Stimulated activated CD8-positive, alpha-beta memory T cell treated with anti-CD3 and anti-CD28 coated beads, Interleukin-7, amount 100 ng/mL, for 24 hours (primary cell): Measurements from ENCODE around the gene MAMDC2.

ENCODE experiments used
- DNase-seq: peaks from one replicate; pipeline ENCODE4 v3.0.0-alpha.2; 2020; ENCODE audit warnings: low read depth

Gene MAMDC2

GRCh38 chr9:70135176-70135575 is 91.5 kb downstream of the MAMDC2 start:
- no peak for DNase-seq

DNA sequence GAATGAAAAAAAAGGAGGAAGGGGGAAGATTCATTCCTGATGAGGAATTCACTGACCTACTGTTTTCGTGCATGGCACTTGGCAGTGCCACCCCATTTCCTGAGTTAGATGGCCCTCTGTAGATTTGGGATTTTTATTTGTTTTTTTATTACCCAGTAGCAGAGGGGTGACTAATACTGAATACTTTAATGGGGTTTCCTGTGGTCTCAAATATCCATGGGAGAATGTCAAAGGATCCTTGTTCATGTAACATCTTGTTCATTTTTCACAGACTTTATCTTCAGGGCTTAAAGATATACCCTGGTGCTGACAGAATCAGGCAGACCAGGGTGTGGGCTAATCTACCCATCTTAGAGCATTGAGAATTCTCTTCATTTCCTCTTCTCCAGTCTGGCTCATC is 93.0 kb downstream of the MAMDC2 start:
- DNase-seq, result no peak

DNA sequence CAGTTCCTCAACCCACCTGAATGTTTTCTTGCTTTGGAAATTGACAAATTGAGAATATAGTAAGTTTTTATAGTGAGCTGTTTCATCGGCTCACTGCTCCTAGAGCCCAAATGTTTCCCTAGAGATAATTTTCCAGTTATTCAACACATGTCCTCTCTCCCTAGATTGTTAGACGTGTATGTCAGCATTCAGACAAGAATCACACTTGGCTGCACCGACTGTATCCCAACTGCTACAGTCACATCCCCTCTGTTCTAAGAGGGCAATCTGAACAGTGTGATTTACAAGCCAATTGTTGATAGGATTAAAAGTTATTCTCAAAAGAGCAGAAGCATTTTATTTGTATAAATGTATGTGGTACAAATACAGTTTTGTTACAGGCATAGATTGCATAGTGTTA is 93.9 kb downstream of the MAMDC2 start:
- DNase-seq, result no peak

DNA sequence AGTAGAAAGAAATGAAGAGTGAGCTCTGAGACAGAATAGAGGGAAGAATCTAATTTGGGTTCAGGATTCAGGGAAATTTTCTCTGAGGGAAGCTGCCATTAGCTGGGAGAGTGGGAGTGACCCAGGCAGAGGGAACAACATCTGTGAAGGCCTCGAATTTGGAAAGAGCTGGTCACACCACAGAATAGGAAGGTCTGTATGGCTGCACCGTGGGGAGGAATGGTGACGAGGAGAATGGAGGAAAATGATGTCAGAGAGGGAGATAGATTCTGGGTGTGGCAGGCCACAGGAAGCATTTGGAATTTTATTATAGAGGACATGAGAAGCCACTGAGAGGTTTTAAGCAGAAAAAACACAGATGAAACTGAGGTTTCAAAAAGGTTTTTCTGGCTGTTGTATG is 98.5 kb downstream of the MAMDC2 start:
- DNase-seq, result no peak

GRCh38 chr9:70143394-70144130 is 99.9 kb downstream of the MAMDC2 start:
- DNase-seq, result no peak

DNA sequence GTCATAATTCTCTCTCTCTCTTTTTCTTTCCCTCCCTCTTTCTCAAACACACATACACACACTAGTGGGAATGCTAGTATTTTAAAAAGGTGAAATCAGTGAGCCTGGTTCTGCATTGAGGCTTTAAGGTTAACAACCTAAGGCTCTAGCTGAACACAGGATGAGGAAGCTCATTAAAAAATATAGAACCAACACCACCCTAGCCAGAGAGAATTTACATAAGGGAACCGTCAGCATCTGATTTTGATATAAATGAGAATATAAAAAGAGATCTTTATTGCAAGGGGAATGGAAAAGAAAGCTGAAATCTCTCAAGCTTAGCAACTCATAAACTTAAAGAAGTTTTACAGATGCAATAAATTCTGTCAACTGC is 100.5 kb downstream of the MAMDC2 start:
- no peak for DNase-seq

GRCh38 chr9:70145981-70146380 is 102.3 kb downstream of the MAMDC2 start:
- DNase-seq, result no peak

GRCh38 chr9:70147196-70147595 is 103.5 kb downstream of the MAMDC2 start:
- no peak for DNase-seq

DNA sequence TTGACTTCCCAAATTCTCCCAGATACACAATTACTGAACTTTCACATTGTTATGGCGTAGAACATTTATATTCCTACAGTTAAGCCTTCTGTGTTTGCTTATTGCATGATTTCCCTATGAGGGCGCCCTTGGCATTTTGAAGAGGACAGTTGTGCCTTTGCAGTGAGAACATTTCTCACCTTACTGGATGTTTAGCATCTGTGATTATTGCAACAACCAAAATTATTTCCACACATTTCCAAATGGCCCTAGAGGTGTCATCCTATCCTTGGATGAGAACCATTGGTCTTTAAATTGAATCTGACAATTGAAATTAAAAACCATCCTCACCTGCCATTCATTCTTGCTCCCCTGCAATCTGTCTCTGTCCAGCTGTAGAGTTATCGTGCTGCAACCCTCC is 104.0 kb downstream of the MAMDC2 start:
- no peak for DNase-seq

DNA sequence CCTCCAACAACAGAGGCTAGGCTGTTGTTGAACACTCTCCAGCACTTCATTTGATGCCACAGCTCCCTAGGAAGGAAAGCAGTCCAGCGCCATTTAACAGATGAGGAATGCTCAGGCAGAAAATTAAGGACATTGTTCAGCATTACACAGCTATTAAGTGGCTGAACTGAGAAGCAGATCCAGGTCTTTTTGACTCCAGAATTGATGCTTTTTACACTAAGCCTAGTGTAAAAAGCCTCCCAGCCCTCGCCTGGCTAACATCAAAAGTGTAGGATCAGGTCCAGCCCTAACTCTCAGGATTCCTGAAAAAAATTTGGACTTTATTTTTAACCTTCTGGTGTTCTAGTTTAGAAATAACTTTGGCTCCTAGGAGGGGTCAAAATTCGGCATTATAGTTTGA is 108.7 kb downstream of the MAMDC2 start:
- no peak for DNase-seq

GRCh38 chr9:70156729-70157128 is 113.1 kb downstream of the MAMDC2 start:
- no peak for DNase-seq

DNA sequence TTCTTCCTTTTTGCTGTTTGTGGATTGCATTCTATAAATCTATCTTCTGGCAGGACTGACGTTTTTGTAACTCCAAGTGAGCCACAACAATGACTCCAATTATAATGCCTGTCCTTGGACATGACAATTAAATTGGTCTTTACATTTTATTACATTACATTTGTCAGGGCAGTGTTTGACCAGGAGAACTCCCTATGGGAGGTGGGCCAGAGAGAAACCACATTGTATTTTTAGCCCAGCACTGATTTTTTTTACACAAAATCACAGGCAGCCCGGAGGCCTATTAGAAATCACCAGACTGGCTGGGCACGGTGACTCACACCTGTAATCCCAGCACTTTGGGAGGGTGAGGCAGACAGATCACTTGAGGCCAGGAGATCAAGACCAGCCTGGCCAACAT is 116.0 kb downstream of the MAMDC2 start:
- DNase-seq, result no peak

- no peak for DNase-seq
Observed at GRCh38 chr9:70160686-70161600, 117.3 kb downstream of the MAMDC2 start.

DNA sequence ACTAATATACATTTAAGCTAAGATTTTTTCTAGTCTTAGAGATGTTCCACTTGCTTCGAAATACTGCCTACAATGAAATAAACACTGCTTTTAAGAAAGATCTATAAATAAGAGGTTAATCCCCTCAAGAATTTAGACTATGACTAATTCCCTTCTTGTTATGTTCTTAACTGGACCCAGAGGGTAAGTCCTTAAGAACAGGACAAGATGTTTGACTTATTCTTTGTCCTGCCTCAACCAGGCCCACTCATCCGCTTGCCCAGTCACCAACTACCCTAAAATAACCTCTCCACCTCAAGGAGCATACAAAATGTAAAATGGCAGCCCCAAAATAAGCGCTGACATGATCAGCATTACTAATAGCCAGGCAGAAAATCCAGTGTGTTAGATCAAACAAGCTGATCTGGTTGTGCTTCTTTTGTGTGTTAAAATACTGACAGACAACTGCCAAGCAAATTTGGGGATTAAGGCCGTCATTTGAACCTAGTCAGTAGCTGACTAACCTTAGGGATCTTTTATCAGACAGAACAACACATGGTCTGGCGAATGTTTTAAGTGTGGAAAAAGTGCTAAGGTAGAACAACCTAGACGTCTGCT is 121.5 kb downstream of the MAMDC2 start:
- no peak for DNase-seq

DNA sequence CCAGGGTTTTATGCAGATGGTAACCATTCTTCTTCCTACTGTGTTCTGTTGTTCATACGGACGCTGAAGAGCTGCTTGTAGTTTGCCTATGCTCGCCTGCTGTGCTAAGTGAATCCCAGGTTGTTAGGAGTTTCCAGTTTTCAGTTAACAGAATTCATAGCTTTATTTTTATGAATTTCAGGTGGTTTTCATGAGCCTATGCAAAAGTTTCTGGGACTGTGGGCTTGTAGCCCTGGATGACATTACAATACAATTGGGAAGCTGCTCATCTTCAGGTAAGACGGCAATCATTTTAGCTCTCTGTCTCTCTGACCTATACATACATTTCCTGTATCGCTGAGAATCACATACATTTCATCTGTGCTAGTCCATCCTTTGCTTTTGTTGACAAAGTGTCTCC is 124.9 kb downstream of the MAMDC2 start:
- DNase-seq, result no peak

DNA sequence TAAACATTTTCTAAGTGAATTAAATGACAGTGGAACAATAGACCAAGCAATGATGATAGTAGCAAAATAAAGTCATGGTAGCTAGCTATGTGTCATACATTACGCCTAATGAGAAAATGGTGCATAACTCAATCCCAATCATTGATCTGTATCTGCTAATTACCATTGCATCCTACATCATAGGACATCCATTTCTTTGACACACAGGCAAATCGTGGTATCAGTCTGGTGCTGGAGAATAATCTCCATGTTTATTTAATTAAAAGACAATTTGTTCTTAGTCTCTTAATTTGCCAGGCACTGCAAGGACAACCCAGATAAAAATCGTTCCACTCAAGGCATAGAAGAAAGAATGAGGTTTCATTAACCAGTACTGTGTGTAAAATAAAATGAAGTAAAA is 125.6 kb downstream of the MAMDC2 start:
- no peak for DNase-seq

- no peak for DNase-seq
Observed at GRCh38 chr9:70170151-70170790, 126.6 kb downstream of the MAMDC2 start.

DNA sequence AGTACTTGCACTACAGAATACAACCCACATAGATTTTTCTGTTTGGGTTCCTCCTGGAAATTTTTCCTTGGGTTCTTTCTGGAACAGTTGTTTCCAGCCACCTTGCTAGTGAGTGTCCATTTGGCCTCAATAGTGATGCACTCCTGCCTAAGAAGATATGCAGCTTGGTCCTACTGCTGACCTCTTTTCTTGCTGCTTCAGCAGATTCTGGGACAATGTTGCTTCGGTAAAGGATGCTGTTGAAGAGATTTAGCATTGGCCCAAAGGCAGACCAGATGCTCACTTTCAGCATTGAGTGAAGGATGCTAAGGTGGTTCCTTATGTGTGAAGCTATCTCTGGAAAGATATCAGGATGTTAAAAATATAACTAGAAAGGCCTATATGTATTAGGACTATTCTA is 128.9 kb downstream of the MAMDC2 start:
- DNase-seq, result no peak

- DNase-seq, result no peak
Observed at GRCh38 chr9:70177121-70177520, 133.5 kb downstream of the MAMDC2 start.

DNA sequence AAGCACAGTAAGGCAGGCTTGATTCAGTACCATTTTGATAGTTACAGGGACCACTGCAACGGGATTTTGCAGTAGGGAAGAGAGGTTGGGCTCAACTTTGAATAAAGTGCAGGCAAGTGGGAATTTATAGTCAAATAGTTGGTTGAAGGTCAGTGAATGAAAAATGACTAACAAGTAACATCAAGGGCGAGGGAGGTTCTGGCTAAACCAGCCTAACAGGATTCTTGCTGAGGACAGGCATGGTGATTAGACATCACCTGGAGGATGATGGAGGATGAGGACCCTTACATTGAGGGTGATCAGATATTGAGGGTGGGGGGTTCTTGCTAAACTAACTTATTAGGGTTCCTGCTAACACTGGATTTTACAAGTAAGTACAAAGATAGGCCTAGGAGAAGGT is 149.1 kb downstream of the MAMDC2 start:
- DNase-seq, result no peak

- no peak for DNase-seq
Observed at GRCh38 chr9:70195456-70195855, 151.8 kb downstream of the MAMDC2 start.

DNA sequence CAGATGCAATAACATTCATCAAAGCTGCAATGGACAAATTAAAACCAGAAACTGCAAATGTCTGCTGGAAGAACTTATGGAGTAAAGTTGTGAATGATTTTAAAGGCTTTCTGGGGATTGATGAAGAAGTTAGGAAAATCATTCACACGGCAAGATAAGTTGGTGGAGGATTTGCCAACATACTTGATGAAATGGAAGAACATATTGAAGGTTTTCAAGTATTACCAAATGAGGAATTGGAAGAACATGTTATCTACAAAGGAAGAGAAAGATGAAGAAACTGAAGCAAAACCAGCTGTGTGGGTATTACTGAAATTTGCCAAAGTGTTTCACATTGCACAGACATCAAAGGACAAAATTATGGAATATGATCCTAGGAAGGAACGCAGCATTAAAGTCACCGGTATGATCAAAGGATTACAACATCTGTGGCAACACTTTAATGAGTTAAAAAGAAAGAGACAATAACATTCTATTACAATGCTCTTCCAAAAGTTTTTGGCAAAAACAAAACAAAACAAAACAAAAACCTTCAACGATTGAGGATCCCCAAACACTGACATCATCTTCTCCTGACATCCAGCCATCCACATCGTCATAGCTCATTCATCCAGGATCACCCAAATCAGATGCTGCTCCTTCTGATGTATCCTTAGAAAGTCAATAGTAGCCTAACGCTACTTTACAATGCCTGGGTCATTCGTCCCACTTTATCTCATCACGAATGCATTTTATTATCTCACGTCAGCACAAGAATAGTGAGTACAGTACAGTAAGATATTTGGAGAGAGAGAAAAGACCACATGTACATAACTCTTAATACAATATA is 153.8 kb downstream of the MAMDC2 start:
- no peak for DNase-seq
